H9 (cell line): Measurements from ENCODE around the gene ULK3. TPM values are rescaled to one million over a fixed set of nuclear protein-coding genes. Genes with fewer than 3 reads are reported as not detected.

Experiments used
- DNase-seq: peaks from one replicate; pipeline ENCODE4 v3.0.0-alpha.2; 2017
- H2AFZ ChIP-seq: one replicate; pipeline ENCODE4 v1.6.1; 2013; ENCODE audit warnings: mild to moderate bottlenecking, low read length, control low read depth, moderate library complexity
- H2AK5ac ChIP-seq: 2 replicates; pipeline ENCODE4 v1.6.1; 2013; ENCODE audit warnings: low read length, control low read depth, mixed read lengths; ENCODE audit not compliant: insufficient read length
- H2BK120ac ChIP-seq: one replicate; pipeline ENCODE4 v1.6.1; 2013; ENCODE audit warnings: low read depth, mild to moderate bottlenecking, low read length, control low read depth, inconsistent platforms; ENCODE audit not compliant: poor library complexity, severe bottlenecking
- H2BK12ac ChIP-seq: 2 replicates; pipeline ENCODE4 v1.6.1; 2013; ENCODE audit warnings: low read length, control low read depth, mixed read lengths, low read depth; ENCODE audit not compliant: insufficient read length
- H2BK15ac ChIP-seq: 2 replicates; pipeline ENCODE4 v1.6.1; 2013; ENCODE audit warnings: low read depth, low read length, control low read depth
- H2BK20ac ChIP-seq: one replicate; pipeline ENCODE4 v1.6.1; 2013; ENCODE audit warnings: low read depth, mild to moderate bottlenecking, low read length, control low read depth, inconsistent platforms; ENCODE audit not compliant: poor library complexity, severe bottlenecking
- H2BK5ac ChIP-seq: 2 replicates; pipeline ENCODE4 v1.6.1; 2013; ENCODE audit warnings: low read length, control low read depth, mixed read lengths; ENCODE audit not compliant: insufficient read length
- H3K14ac ChIP-seq: 2 replicates; pipeline ENCODE4 v1.6.1; 2013; ENCODE audit warnings: low read length, control low read depth; ENCODE audit not compliant: insufficient read depth
- H3K18ac ChIP-seq: 2 replicates; pipeline ENCODE4 v1.6.1; 2013; ENCODE audit warnings: low read depth, mild to moderate bottlenecking, mixed read lengths, low read length, control low read depth; ENCODE audit not compliant: insufficient read length
- H3K23ac ChIP-seq: 2 replicates; pipeline ENCODE4 v1.6.1; 2013; ENCODE audit warnings: low read length, control low read depth, mixed read lengths, low read depth; ENCODE audit not compliant: insufficient read length
- H3K23me2 ChIP-seq: 2 replicates; pipeline ENCODE4 v1.6.1; 2013; ENCODE audit warnings: low read depth, mild to moderate bottlenecking, mixed read lengths, low read length, control low read depth; ENCODE audit not compliant: insufficient read length, poor library complexity, severe bottlenecking
- H3K27ac ChIP-seq: 2 replicates; pipeline ENCODE4 v1.5.1; 2013; ENCODE audit warnings: low read length, control low read depth, mixed read lengths, low read depth; ENCODE audit not compliant: insufficient read length
- H3K27me3 ChIP-seq: 2 replicates; pipeline ENCODE4 v1.6.1; 2013; ENCODE audit warnings: low read length, control low read depth, inconsistent platforms; ENCODE audit not compliant: insufficient read depth
- H3K4ac ChIP-seq: 2 replicates; pipeline ENCODE4 v1.6.1; 2013; ENCODE audit warnings: low read depth, mild to moderate bottlenecking, control low read depth, inconsistent platforms, low read length, moderate library complexity
- H3K4me1 ChIP-seq: 2 replicates; pipeline ENCODE4 v1.6.1; 2013; ENCODE audit warnings: low read length, control low read depth, inconsistent platforms; ENCODE audit not compliant: insufficient read depth
- H3K4me2 ChIP-seq: 2 replicates; pipeline ENCODE4 v1.6.1; 2013; ENCODE audit warnings: low read length, control low read depth, mixed read lengths; ENCODE audit not compliant: insufficient read length, insufficient read depth
- H3K56ac ChIP-seq: 2 replicates; pipeline ENCODE4 v1.6.1; 2013; ENCODE audit warnings: low read depth, mild to moderate bottlenecking, mixed read lengths, low read length, control low read depth; ENCODE audit not compliant: insufficient read length
- H3K79me1 ChIP-seq: 2 replicates; pipeline ENCODE4 v1.6.1; 2013; ENCODE audit warnings: low read depth, mild to moderate bottlenecking, moderate library complexity, low read length, control low read depth, inconsistent platforms; ENCODE audit not compliant: insufficient read depth, poor library complexity, severe bottlenecking
- H3K79me2 ChIP-seq: 2 replicates; pipeline ENCODE4 v1.6.1; 2013; ENCODE audit warnings: low read length, control low read depth, inconsistent platforms; ENCODE audit not compliant: insufficient read depth
- H3K9ac ChIP-seq: 2 replicates; pipeline ENCODE4 v1.6.1; 2013; ENCODE audit warnings: low read length, control low read depth, mixed read lengths; ENCODE audit not compliant: insufficient read length; ENCODE audit errors: extremely low read depth
- H3K9me3 ChIP-seq: one replicate; pipeline ENCODE4 v1.6.1; 2013; ENCODE audit warnings: low read depth, low read length, inconsistent platforms; ENCODE audit not compliant: control insufficient read depth
- H3T11ph ChIP-seq: one replicate; pipeline ENCODE4 v1.6.1; 2013; ENCODE audit warnings: mild to moderate bottlenecking, low read length, control low read depth, inconsistent platforms
- H4K20me1 ChIP-seq: one replicate; pipeline ENCODE4 v1.6.1; 2013; ENCODE audit not compliant: control insufficient read depth, insufficient read length, insufficient read depth
- H4K5ac ChIP-seq: 2 replicates; pipeline ENCODE4 v1.6.1; 2013; ENCODE audit warnings: low read depth, mild to moderate bottlenecking, mixed read lengths, low read length, control low read depth; ENCODE audit not compliant: insufficient read length
- H4K8ac ChIP-seq: replicated peaks from 2 replicates; pipeline ENCODE4 v1.6.1; 2013; ENCODE audit warnings: low read length, control low read depth, mixed read lengths, low read depth; ENCODE audit not compliant: insufficient read length
- H4K91ac ChIP-seq: 2 replicates; pipeline ENCODE4 v1.6.1; 2013; ENCODE audit warnings: low read depth, mild to moderate bottlenecking, moderate library complexity, mixed read lengths, low read length, control low read depth; ENCODE audit not compliant: insufficient read length
- H3K27ac Mint-ChIP-seq, 3 experiments: 2 replicates in 2 of 3; 3 replicates in 1 of 3; pipeline ENCODE4 v1.8.0; 2020 to 2021; ENCODE audit warnings: mixed read lengths in 3 of 3, mild to moderate bottlenecking in 1 of 3, moderate library complexity in 1 of 3
- H3K27me3 Mint-ChIP-seq: 2 replicates; pipeline ENCODE4 v1.8.0; 2021; ENCODE audit warnings: low read depth, mild to moderate bottlenecking, moderate library complexity, mixed read lengths
- H3K36me3 Mint-ChIP-seq, 3 experiments: 2 replicates in 2 of 3; 3 replicates in 1 of 3; pipeline ENCODE4 v1.8.0; 2020 to 2021; ENCODE audit warnings: low read depth in 3 of 3, mixed read lengths in 3 of 3; ENCODE audit not compliant: insufficient read depth in 1 of 3
- H3K4me1 Mint-ChIP-seq, 2 experiments: 2 replicates each; pipeline ENCODE4 v1.8.0; 2020; ENCODE audit warnings: mixed read lengths in 2 of 2
- H3K4me3 Mint-ChIP-seq, 2 experiments: 2 replicates in 1 of 2; 3 replicates in 1 of 2; pipeline ENCODE4 v1.8.0; 2020 to 2021; ENCODE audit warnings: mild to moderate bottlenecking in 2 of 2, mixed read lengths in 2 of 2, moderate library complexity in 1 of 2
- H3K9me3 Mint-ChIP-seq, 2 experiments: 2 replicates in 1 of 2; 3 replicates in 1 of 2; pipeline ENCODE4 v1.8.0; 2020; ENCODE audit warnings: mild to moderate bottlenecking in 2 of 2, mixed read lengths in 2 of 2, moderate library complexity in 1 of 2
- WGBS: extraction: QIAGEN DNeasy Blood & Tissue Kit; methylation state at CpG from one replicate; pipeline ENCODE4 v1.1.7; 2013; ENCODE audit warnings: missing lambda C conversion rate, low lambda C conversion rate, mixed read lengths; ENCODE audit not compliant: insufficient read length; ENCODE audit errors: extremely low coverage; 5-methylcytosine and 5-hydroxymethylcytosine counted together
- total RNA-seq: library from RNA; stranded (reverse); gene quantifications from 2 replicates; pipeline ENCODE4 v1.2.1, GENCODE V29; 2021
- TF ChIP-seq, protein P1 (sequence below): fragments of 200-600 bp; sonication (generic); conservative IDR thresholded peaks from 3 replicates; pipeline ENCODE4 v1.8.0; 2021; ENCODE audit warnings: antibody characterized with exemption, mild to moderate bottlenecking

Gene ULK3
- total RNA-seq, 1 experiment from 2014 or later, result 34.0 TPM

DNA sequence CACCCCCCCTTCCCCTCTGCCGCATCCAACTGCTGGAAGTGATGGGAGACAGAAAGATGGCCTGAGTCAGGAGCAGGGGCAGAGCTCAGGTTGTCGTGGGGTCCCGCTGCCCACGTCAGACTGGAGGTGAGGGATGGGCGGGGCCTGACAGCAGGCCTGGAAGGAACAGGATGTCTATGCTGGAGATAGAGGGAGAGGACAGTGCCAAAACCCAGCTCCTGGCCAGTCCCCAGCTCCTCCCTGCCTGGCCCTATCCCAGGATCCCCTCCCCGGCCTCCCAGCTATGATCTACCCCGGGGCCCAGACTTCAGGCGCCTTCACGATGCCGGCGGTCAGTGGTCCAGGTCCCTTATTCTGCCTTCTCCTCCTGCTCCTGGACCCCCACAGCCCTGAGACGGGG lies 30.4 kb downstream of the ULK3 start, which contains the start of gene LMAN1L:
LMAN1L (plus strand) TSS at position 303 of the 400 bp plus-strand sequence; CDS start at position 323, 20 bp downstream.
- H3K9me3 Mint-ChIP-seq, result no peaks in the 10 kb centered on the region; a peak in 1 of 5 replicates
- H3K79me1 ChIP-seq, result no peaks in the 10 kb centered on the region
- WGBS, result no CpG with 5 or more reads among the region's 12 CpGs
- H3K4me1 Mint-ChIP-seq, result peaks cover 16 to 30% of the 10 kb centered on the region in 2 experiments
- no peak within 1 kb of the TSS for H4K5ac ChIP-seq
- H3K4me3 Mint-ChIP-seq, result no peak within 1 kb of the TSS
- H4K91ac ChIP-seq, result no peak within 1 kb of the TSS
- H2BK5ac ChIP-seq, result no peak within 1 kb of the TSS
- TF ChIP-seq, protein P1, sequence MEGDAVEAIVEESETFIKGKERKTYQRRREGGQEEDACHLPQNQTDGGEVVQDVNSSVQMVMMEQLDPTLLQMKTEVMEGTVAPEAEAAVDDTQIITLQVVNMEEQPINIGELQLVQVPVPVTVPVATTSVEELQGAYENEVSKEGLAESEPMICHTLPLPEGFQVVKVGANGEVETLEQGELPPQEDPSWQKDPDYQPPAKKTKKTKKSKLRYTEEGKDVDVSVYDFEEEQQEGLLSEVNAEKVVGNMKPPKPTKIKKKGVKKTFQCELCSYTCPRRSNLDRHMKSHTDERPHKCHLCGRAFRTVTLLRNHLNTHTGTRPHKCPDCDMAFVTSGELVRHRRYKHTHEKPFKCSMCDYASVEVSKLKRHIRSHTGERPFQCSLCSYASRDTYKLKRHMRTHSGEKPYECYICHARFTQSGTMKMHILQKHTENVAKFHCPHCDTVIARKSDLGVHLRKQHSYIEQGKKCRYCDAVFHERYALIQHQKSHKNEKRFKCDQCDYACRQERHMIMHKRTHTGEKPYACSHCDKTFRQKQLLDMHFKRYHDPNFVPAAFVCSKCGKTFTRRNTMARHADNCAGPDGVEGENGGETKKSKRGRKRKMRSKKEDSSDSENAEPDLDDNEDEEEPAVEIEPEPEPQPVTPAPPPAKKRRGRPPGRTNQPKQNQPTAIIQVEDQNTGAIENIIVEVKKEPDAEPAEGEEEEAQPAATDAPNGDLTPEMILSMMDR, result no peak
- no peak within 1 kb of the TSS for H3K27ac Mint-ChIP-seq
- H2BK15ac ChIP-seq, result no peak within 1 kb of the TSS
- no peak within 1 kb of the TSS for H3K9ac ChIP-seq
- no peak within 1 kb of the TSS; the same call in 1 of the 2 replicates for H3K14ac ChIP-seq
- H3K23me2 ChIP-seq, result no peaks in the 10 kb centered on the region
- no peak within 1 kb of the TSS for H3K4ac ChIP-seq
- no peak for DNase-seq
- H2BK20ac ChIP-seq, result no peak within 1 kb of the TSS
- no peak within 1 kb of the TSS for H3K18ac ChIP-seq
- H2BK120ac ChIP-seq, result no peak within 1 kb of the TSS
- no peaks in the 10 kb centered on the region for H3K4me1 ChIP-seq
- H4K20me1 ChIP-seq, result no peaks in the 10 kb centered on the region
- H3K79me2 ChIP-seq, result no peaks in the 10 kb centered on the region
- no peaks in the 10 kb centered on the region for H3K36me3 Mint-ChIP-seq
- no peak within 1 kb of the TSS for H4K8ac ChIP-seq
- H3K27ac ChIP-seq, result no peak within 1 kb of the TSS
- no peaks in the 10 kb centered on the region for H3K9me3 ChIP-seq
- H3K56ac ChIP-seq, result no peak within 1 kb of the TSS
- H2AFZ ChIP-seq, result no peak within 1 kb of the TSS
- H3K27me3 Mint-ChIP-seq, result peaks cover 12% of the 10 kb centered on the region
- no peak within 1 kb of the TSS for H3K23ac ChIP-seq
- no peak within 1 kb of the TSS for H2BK12ac ChIP-seq
- no peak within 1 kb of the TSS for H2AK5ac ChIP-seq
- H3K27me3 ChIP-seq, result no peaks in the 10 kb centered on the region
- H3T11ph ChIP-seq, result no peak within 1 kb of the TSS
- H3K4me2 ChIP-seq, result no peak within 1 kb of the TSS
